ENCODE results near the gene SKOR1.

DNA sequence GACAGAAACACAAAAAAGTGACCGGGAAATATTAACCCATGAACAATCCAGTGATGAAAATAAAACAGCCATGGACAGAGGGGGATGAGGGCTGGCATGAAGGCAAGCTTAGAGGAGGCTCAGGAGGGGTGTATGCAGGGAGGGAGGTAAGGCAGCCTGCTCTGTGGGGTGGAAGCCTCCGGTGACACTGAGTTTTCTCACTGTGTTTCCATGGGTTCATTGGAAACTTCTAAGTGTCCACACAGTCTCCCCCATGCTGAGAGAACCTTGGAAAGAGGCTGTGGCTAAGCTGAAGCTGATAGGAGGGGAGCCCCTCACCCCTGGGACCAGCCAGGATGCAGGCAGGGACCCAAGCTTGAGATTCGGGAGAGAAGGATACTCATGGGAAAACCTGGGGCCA, 6.8 kb upstream of the SKOR1 start:
- TF ChIP-seq POLR2A (IDR thresholded peaks at IDR 0.05), result no peak
- TF ChIP-seq, protein P1, sequence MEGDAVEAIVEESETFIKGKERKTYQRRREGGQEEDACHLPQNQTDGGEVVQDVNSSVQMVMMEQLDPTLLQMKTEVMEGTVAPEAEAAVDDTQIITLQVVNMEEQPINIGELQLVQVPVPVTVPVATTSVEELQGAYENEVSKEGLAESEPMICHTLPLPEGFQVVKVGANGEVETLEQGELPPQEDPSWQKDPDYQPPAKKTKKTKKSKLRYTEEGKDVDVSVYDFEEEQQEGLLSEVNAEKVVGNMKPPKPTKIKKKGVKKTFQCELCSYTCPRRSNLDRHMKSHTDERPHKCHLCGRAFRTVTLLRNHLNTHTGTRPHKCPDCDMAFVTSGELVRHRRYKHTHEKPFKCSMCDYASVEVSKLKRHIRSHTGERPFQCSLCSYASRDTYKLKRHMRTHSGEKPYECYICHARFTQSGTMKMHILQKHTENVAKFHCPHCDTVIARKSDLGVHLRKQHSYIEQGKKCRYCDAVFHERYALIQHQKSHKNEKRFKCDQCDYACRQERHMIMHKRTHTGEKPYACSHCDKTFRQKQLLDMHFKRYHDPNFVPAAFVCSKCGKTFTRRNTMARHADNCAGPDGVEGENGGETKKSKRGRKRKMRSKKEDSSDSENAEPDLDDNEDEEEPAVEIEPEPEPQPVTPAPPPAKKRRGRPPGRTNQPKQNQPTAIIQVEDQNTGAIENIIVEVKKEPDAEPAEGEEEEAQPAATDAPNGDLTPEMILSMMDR (IDR thresholded peaks at IDR 0.05), result no peak
